HepG2 (cell line): ENCODE measurements around the gene IQCH. TPM values are rescaled to one million over a fixed set of nuclear protein-coding genes. Genes with fewer than 3 reads are reported as not detected.

ENCODE experiments used
- ATAC-seq: fragments of 200-7000 bp; cut with Tn5 transposase; 3 replicates; pipeline ENCODE4 v1.9.1; 2020; ENCODE audit warnings: mild to moderate bottlenecking, moderate library complexity
- BruUV-seq: library from RNA; stranded (reverse); fragments of 400-500 nt; replicated peaks from 2 replicates; lab custom pipeline; 2021; lab: Mats Ljungman, UMichigan
- CTCF ChIA-PET: fragments of 300-600 bp; formaldehyde crosslinking; extraction: SDS; loops from one replicate; lab custom pipeline; 2021; ENCODE audit warnings: low total read pairs, inconsistent platforms, low intra/inter-chr PET ratio; lab: Yijun Ruan, JAX
- POLR2A ChIA-PET: fragments of 350-600 bp; sonication (Branson Sonifier 250); formaldehyde crosslinking; loops from one replicate; lab custom pipeline; 2020; ENCODE audit warnings: antibody characterized with exemption, inconsistent platforms; lab: Yijun Ruan, JAX
- DNase-seq: peaks from one replicate; pipeline ENCODE4 v3.0.0-alpha.2; 2015; ENCODE audit warnings: low spot score
- FAIRE-seq: peaks from 3 replicates; lab custom pipeline; 2011; peaks lifted over from hg19 to GRCh38; lab: Jason Lieb, UNC
- H2AFZ ChIP-seq: one replicate; pipeline ENCODE4 v1.6.1; 2011; ENCODE audit warnings: low read length, inconsistent platforms
- H3K27ac ChIP-seq: fragments of 300-600 bp; 3 replicates; pipeline ENCODE4 v1.8.0; 2011; ENCODE audit warnings: mixed run types, mild to moderate bottlenecking, mixed read lengths, low read length, inconsistent platforms; ENCODE audit not compliant: insufficient read depth; ENCODE audit errors: extremely low read length
- H3K27me3 ChIP-seq, 2 experiments: fragments of 200-600 bp in 1 of 2; 2 replicates in 1 of 2; 3 replicates in 1 of 2; pipeline versions ENCODE4 v1.6.0 to v1.8.0; 2011; ENCODE audit warnings: low read length in 2 of 2, mild to moderate bottlenecking in 2 of 2, moderate library complexity in 2 of 2, inconsistent platforms in 1 of 2; ENCODE audit not compliant: insufficient read depth in 2 of 2, control insufficient read depth in 1 of 2
- H3K36me3 ChIP-seq, 2 experiments: fragments of 200-600 bp in 1 of 2; replicated peaks in 1 of 2; 2 replicates in 1 of 2; 3 replicates in 1 of 2; pipeline versions ENCODE4 v1.5.1 to v1.8.0; 2011; ENCODE audit warnings: low read length in 2 of 2, inconsistent platforms in 1 of 2; ENCODE audit not compliant: insufficient read depth in 2 of 2, control insufficient read depth in 1 of 2
- H3K4me1 ChIP-seq: 2 replicates; pipeline ENCODE4 v1.5.1; 2012; ENCODE audit warnings: low read length, inconsistent platforms; ENCODE audit not compliant: insufficient read depth
- H3K4me2 ChIP-seq: 2 replicates; pipeline ENCODE4 v1.6.0; 2011; ENCODE audit warnings: low read depth, low read length, inconsistent platforms
- H3K4me3 ChIP-seq, 3 experiments: fragments of 200-600 bp in 1 of 3; sonication (generic), shearing (Covaris generic) in 1 of 3; replicated peaks in 1 of 3; 2 replicates each; pipeline ENCODE4 v1.5.1; 2011 to 2016; ENCODE audit warnings: low read length in 3 of 3, inconsistent platforms in 2 of 3, low read depth in 2 of 3, mild to moderate bottlenecking in 2 of 3, control low read depth in 1 of 3, mixed read lengths in 1 of 3; ENCODE audit not compliant: insufficient read depth in 1 of 3
- H3K79me2 ChIP-seq: one replicate; pipeline ENCODE4 v1.6.1; 2011; ENCODE audit warnings: low read length, inconsistent platforms; ENCODE audit not compliant: insufficient read depth
- H3K9ac ChIP-seq: 2 replicates; pipeline ENCODE4 v1.6.0; 2011; ENCODE audit warnings: mild to moderate bottlenecking, low read depth, low read length, inconsistent platforms; ENCODE audit not compliant: insufficient read depth
- H3K9me3 ChIP-seq: 2 replicates; pipeline ENCODE4 v1.5.1; 2012; ENCODE audit warnings: mild to moderate bottlenecking, low read length
- H4K20me1 ChIP-seq: 2 replicates; pipeline ENCODE4 v1.6.0; 2011; ENCODE audit warnings: inconsistent platforms, mild to moderate bottlenecking, low read length, moderate library complexity; ENCODE audit not compliant: insufficient read depth
- ISL2 ChIP-seq: sonication (generic); formaldehyde crosslinking; IDR thresholded peaks from 2 replicates; pipeline ENCODE4 v1.5.0; 2020; ENCODE audit warnings: missing genetic modification reagents
- NFIB ChIP-seq: sonication (generic); formaldehyde crosslinking; IDR thresholded peaks from 2 replicates; pipeline ENCODE4 v1.9.0; 2021; ENCODE audit warnings: missing genetic modification reagents, mild to moderate bottlenecking, borderline replicate concordance
- REXO4 ChIP-seq: sonication (generic); formaldehyde crosslinking; IDR thresholded peaks from 2 replicates; pipeline ENCODE4 v1.8.0; 2022; ENCODE audit warnings: missing genetic modification reagents, mild to moderate bottlenecking, borderline replicate concordance
- STAG1 ChIP-seq: sonication (generic); formaldehyde crosslinking; IDR thresholded peaks from 2 replicates; pipeline ENCODE4 v1.4.0; 2020; ENCODE audit warnings: missing genetic modification reagents
- ZNF281 ChIP-seq: sonication (generic); formaldehyde crosslinking; IDR thresholded peaks from 2 replicates; pipeline ENCODE4 v1.4.0; 2020; ENCODE audit warnings: missing genetic modification reagents, borderline replicate concordance
- ZNF674 ChIP-seq: sonication (generic); formaldehyde crosslinking; IDR thresholded peaks from 2 replicates; pipeline ENCODE4 v1.5.0; 2020; ENCODE audit warnings: low read depth, mild to moderate bottlenecking, missing genetic modification reagents
- whole genome bisulfite sequencing: methylation state at CpG from one replicate; pipeline ENCODE4 v1.1.6; 2017; ENCODE audit warnings: low lambda C conversion rate; 5-methylcytosine and 5-hydroxymethylcytosine counted together
- in situ Hi-C: cut with HindIII; loops from 2 replicates; pipeline ENCODE4 v1.10.0; 2017; ENCODE audit warnings: low pct_unique_long_range_greater_than_20kb; ENCODE audit not compliant: extremely low pct_ligation_motif_present
- intact Hi-C: fragments of 100-400 bp; cut with micrococcal nuclease; formaldehyde crosslinking; loops from one replicate; pipeline ENCODE4 v1.10.0; 2022; ENCODE audit not compliant: unreplicated experiment
- polyA plus RNA-seq, 8 experiments: library from polyadenylated mRNA; depleted of rRNA in 3 of 8; stranded (reverse) in 7 of 8; unstranded in 1 of 8; fragments of >200 nt; fragmentation: Illumina TruSeq in 4 of 8; extraction: Trizol in 4 of 8; gene quantifications; 2 replicates each; pipeline versions ENCODE4 v1.2.1 to v1.2.3, GENCODE V29; 2011 to 2016; ENCODE audit warnings: low read depth in 4 of 8, missing spikeins in 1 of 8, mixed read lengths in 1 of 8; ENCODE audit not compliant: insufficient read depth in 1 of 8
- total RNA-seq, 5 experiments: library from RNA; depleted of rRNA; stranded (reverse); fragments of >200 nt; fragmentation: Illumina TruSeq; extraction: Trizol; gene quantifications; 2 replicates each; pipeline ENCODE4 v1.2.3, GENCODE V29; 2016; ENCODE audit warnings: low read depth in 1 of 5

Gene IQCH
- total and polyA plus RNA-seq, 2 of the 13 experiments (the other 11 are each of a cell fraction or from before 2014, with no cell fraction given): 0.16 to 0.55 TPM

GRCh38 chr15:67382723-67383122, 128.1 kb downstream of the IQCH start (continued):
- TF ChIP-seq REXO4 (CRISPR knock-in tag) (no peak), ISL2 (CRISPR knock-in tag) (no peak), ZNF281 (no peak), ZNF674 (CRISPR knock-in tag) (no peak)
- TF ChIP-seq, all 625 proteins: peak for 0

- no peaks in the 10 kb centered on the region for H3K9me3 ChIP-seq
- no peaks in the 10 kb centered on the region for H3K36me3 ChIP-seq
- POLR2A ChIA-PET: no interaction called here
- no peaks in the 10 kb centered on the region for H3K4me1 ChIP-seq
- CTCF ChIA-PET: no interaction called here
- WGBS: 44% methylated on average over 1 of the region's 1 CpG
- no peaks in the 10 kb centered on the region for H3K79me2 ChIP-seq
- H2AFZ ChIP-seq: no peak overlapping the region
- H3K9ac ChIP-seq: no peak overlapping the region
- no peak for FAIRE-seq
- H3K27ac ChIP-seq: no peak overlapping the region
- in situ Hi-C loops (no loop called here), intact Hi-C loops (no loop called here)
- H3K4me3 ChIP-seq: no peak overlapping the region
- H3K27me3 ChIP-seq: peaks cover 0 to 4% of the 10 kb centered on the region in 2 experiments; a peak in 1 of 5 replicates
- TF ChIP-seq NFIB (CRISPR knock-in tag) (no peak), STAG1 (CRISPR knock-in tag) (peak; percentile 14; the same call in 1 of the 2 replicates)
- H3K4me2 ChIP-seq: no peak overlapping the region
- BruUV-seq: no TSS peak
- ATAC-seq: no peak
- DNase-seq: no peak
- H4K20me1 ChIP-seq: no peaks in the 10 kb centered on the region
Measured at GRCh38 chr15:67383899-67384298, 129.3 kb downstream of the IQCH start.
